GM12865 (cell line): Measurements from ENCODE around the gene SEMA6A.

Source experiments
- DNase-seq: peaks from one replicate; pipeline ENCODE4 v3.0.0; 2010; ENCODE audit warnings: low read depth
- H3K4me3 ChIP-seq: 2 replicates; pipeline ENCODE4 v1.5.1; 2011; ENCODE audit warnings: mild to moderate bottlenecking, low read depth, low read length, control low read depth
- CTCF ChIP-seq: IDR thresholded peaks from 2 replicates; pipeline ENCODE4 v1.5.1; 2011; ENCODE audit warnings: low read length, control low read depth, low read depth, inconsistent platforms; ENCODE audit not compliant: insufficient read depth; ENCODE audit errors: missing control alignments

SEMA6A gene

GRCh38 chr5:116571568-116572349 is 2.9 kb downstream of the SEMA6A start:
- no peak for DNase-seq
- peak overlapping the region; percentile 67 for H3K4me3 ChIP-seq
- no peak for TF ChIP-seq CTCF

DNA sequence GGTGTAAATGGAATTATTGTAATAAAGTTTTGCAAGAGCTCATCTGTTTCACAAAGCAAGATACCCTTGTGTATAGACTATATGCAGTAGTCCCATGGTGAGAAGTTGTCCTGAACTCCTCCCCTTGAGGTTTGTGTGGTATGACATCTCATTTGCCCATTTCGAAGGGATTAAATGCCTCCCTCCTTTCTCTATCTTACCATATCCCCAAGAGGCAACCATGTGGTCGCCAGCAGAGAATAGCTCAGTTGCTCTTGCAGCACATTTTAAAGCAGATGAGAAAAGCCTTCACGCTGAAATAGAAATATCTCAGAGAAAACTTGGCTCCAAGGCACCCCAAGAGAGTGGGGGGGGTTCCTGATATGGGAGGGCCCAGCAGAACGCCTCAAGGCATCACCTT is 4.6 kb downstream of the SEMA6A start:
- H3K4me3 ChIP-seq = no peak overlapping the region
- no peak for DNase-seq
- no peak for TF ChIP-seq CTCF

- DNase-seq = no peak
- no peak for TF ChIP-seq CTCF
- no peak overlapping the region for H3K4me3 ChIP-seq
These were observed 7.5 kb downstream of the SEMA6A start for GRCh38 chr5:116567106-116567505.

GRCh38 chr5:116566251-116566650 is 8.4 kb downstream of the SEMA6A start:
- TF ChIP-seq CTCF = no peak
- no peak overlapping the region for H3K4me3 ChIP-seq
- no peak for DNase-seq

- H3K4me3 ChIP-seq = no peak overlapping the region
- no peak for DNase-seq
- no peak for TF ChIP-seq CTCF
These were observed 9.7 kb downstream of the SEMA6A start for GRCh38 chr5:116564756-116565490.

DNA sequence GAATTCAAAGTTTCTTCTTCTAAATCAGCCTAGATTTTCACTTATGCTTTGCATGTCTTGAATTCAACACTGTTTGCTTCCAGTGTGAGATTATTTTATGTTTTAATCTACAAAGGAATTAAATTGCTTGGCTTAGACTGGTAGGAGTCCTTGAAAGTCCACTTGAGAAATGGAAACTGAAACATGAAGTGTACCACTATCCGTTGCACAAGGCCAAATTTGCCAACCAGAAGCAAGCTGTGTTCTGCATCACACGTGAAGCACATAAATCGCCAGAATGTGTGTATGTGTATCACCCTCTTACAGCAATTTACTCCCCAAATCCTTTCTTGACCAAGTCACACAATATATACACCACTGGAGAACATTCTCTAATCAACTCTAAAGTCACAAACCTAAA is 10.3 kb downstream of the SEMA6A start:
- H3K4me3 ChIP-seq = no peak overlapping the region
- TF ChIP-seq CTCF = no peak
- DNase-seq = no peak
